K562 (cell line): ENCODE measurements around the gene RNF114. TPM values are rescaled to one million over a fixed set of nuclear protein-coding genes. Genes with fewer than 3 reads are reported as not detected.

Source experiments
- ATAC-seq: fragments of 200-7000 bp; cut with Tn5 transposase; 3 replicates; pipeline ENCODE4 v1.9.1; 2020; ENCODE audit warnings: moderate library complexity
- BruUV-seq: library from RNA; stranded (reverse); fragments of 400-500 nt; replicated peaks from 2 replicates; lab custom pipeline; 2021; lab: Mats Ljungman, UMichigan
- CTCF ChIA-PET: fragments of 300-600 bp; formaldehyde crosslinking; extraction: SDS; loops from one replicate; lab custom pipeline; 2021; ENCODE audit warnings: low intra/inter-chr PET ratio; lab: Yijun Ruan, JAX
- POLR2A ChIA-PET: fragments of 300-600, 350-650 bp; sonication (Branson Sonifier 250); formaldehyde crosslinking; extraction: SDS; loops from one replicate; lab custom pipeline; 2021; ENCODE audit warnings: antibody characterized with exemption, inconsistent platforms; lab: Yijun Ruan, JAX
- DNase-seq, 4 experiments: peaks; one replicate each; pipeline versions ENCODE4 v3.0.0 to v3.0.0-alpha.2; 2011 to 2018; ENCODE audit warnings: low spot score in 3 of 4, mixed read lengths in 3 of 4; ENCODE audit errors: extremely low read depth in 1 of 4
- FAIRE-seq: peaks from 2 replicates; lab custom pipeline; 2011; peaks lifted over from hg19 to GRCh38; lab: Jason Lieb, UNC
- H2AFZ ChIP-seq: 2 replicates; pipeline ENCODE4 v1.6.0; 2011; ENCODE audit warnings: low read depth, low read length, control low read depth, inconsistent platforms
- H3K27ac ChIP-seq: fragments of 200-600 bp; 3 replicates; pipeline ENCODE4 v1.8.0; 2011; ENCODE audit warnings: low read depth, mild to moderate bottlenecking, control low read depth, inconsistent platforms, low read length, moderate library complexity, mixed read lengths; ENCODE audit errors: extremely low read depth
- H3K27me3 ChIP-seq, 2 experiments: fragments of 300-600 bp in 1 of 2; 2 replicates in 1 of 2; 3 replicates in 1 of 2; pipeline versions ENCODE4 v1.6.0 to v1.8.0; 2011; ENCODE audit warnings: inconsistent platforms in 2 of 2, low read length in 2 of 2, mild to moderate bottlenecking in 1 of 2, mixed read lengths in 1 of 2, moderate library complexity in 1 of 2; ENCODE audit not compliant: control insufficient read depth in 2 of 2, insufficient read depth in 2 of 2
- H3K36me3 ChIP-seq: fragments of 300-600 bp; 3 replicates; pipeline ENCODE4 v1.8.0; 2011; ENCODE audit warnings: mild to moderate bottlenecking, low read length, inconsistent platforms; ENCODE audit not compliant: control insufficient read depth, insufficient read depth
- H3K4me1 ChIP-seq, 2 experiments: fragments of 200-600 bp in 1 of 2; replicated peaks in 1 of 2; 2 replicates in 1 of 2; 3 replicates in 1 of 2; pipeline versions ENCODE4 v1.5.1 to v1.8.0; 2011; ENCODE audit warnings: inconsistent platforms in 2 of 2, low read length in 2 of 2, mild to moderate bottlenecking in 1 of 2, mixed read lengths in 1 of 2, moderate library complexity in 1 of 2; ENCODE audit not compliant: control insufficient read depth in 2 of 2, insufficient read depth in 2 of 2
- H3K4me2 ChIP-seq: 2 replicates; pipeline ENCODE4 v1.6.1; 2011; ENCODE audit warnings: low read length, control low read depth, inconsistent platforms, mixed read lengths; ENCODE audit not compliant: insufficient read depth
- H3K4me3 ChIP-seq: fragments of 200-600 bp; sonication (generic), shearing (Covaris generic); 2 replicates; pipeline ENCODE4 v1.5.1; 2016; ENCODE audit warnings: control low read depth, inconsistent platforms
- H3K79me2 ChIP-seq: fragments of 200-600 bp; 3 replicates; pipeline ENCODE4 v1.8.0; 2011; ENCODE audit warnings: low read length, inconsistent platforms; ENCODE audit not compliant: control insufficient read depth, insufficient read depth
- H3K9ac ChIP-seq, 2 experiments: 2 replicates each; pipeline versions ENCODE4 v1.6.0 to v1.6.1; 2011; ENCODE audit warnings: low read depth in 2 of 2, low read length in 2 of 2, control low read depth in 1 of 2, inconsistent platforms in 1 of 2, mild to moderate bottlenecking in 1 of 2, mixed read lengths in 1 of 2; ENCODE audit not compliant: insufficient read depth in 1 of 2
- H3K9me1 ChIP-seq: one replicate; pipeline ENCODE4 v1.6.0; 2011; ENCODE audit warnings: inconsistent platforms, mild to moderate bottlenecking, low read length, moderate library complexity; ENCODE audit not compliant: control insufficient read depth, insufficient read depth
- H3K9me3 ChIP-seq: replicated peaks from 2 replicates; pipeline ENCODE4 v1.5.1; 2011; ENCODE audit warnings: low read depth, low read length, inconsistent platforms; ENCODE audit not compliant: control insufficient read depth, insufficient read depth
- H4K20me1 ChIP-seq: replicated peaks from 2 replicates; pipeline ENCODE4 v1.6.1; 2011; ENCODE audit warnings: low read length, inconsistent platforms, mixed read lengths; ENCODE audit not compliant: control insufficient read depth, insufficient read depth
- CBX3 ChIP-seq, 2 experiments: IDR thresholded peaks; 1 replicate in 1 of 2; 2 replicates in 1 of 2; pipeline ENCODE4 v1.6.1; 2012; ENCODE audit warnings: inconsistent platforms in 2 of 2, low read length in 2 of 2, borderline replicate concordance in 1 of 2, control low read depth in 1 of 2
- EP400 ChIP-seq: fragments of 450-650 bp; IDR thresholded peaks from 2 replicates; pipeline ENCODE4 v1.6.1; 2017; ENCODE audit warnings: antibody characterized with exemption, mild to moderate bottlenecking, moderate library complexity
- NFIX ChIP-seq: fragments of 250-450 bp; sonication (Bioruptor Pico); IDR thresholded peaks from 2 replicates; pipeline ENCODE4 v1.4.0; 2020; ENCODE audit warnings: low read depth, mild to moderate bottlenecking, moderate library complexity
- NKRF ChIP-seq: fragments of 450-650 bp; IDR thresholded peaks from 2 replicates; pipeline ENCODE4 v1.6.1; 2016; ENCODE audit warnings: borderline replicate concordance
- OTX1 ChIP-seq: fragments of 450-650 bp; formaldehyde crosslinking; IDR thresholded peaks from 2 replicates; pipeline ENCODE4 v1.4.0; 2022; ENCODE audit warnings: mild to moderate bottlenecking
- PRDM10 ChIP-seq: fragments of 450-650 bp; IDR thresholded peaks from 2 replicates; pipeline ENCODE4 v1.6.1; 2018; ENCODE audit not compliant: partially characterized antibody
- ZNF140 ChIP-seq: fragments of 250-450 bp; sonication (Bioruptor Pico); IDR thresholded peaks from 2 replicates; pipeline ENCODE4 v1.8.0; 2021; ENCODE audit warnings: moderate library complexity, mild to moderate bottlenecking, inconsistent platforms
- ZNF174 ChIP-seq: fragments of 250-450 bp; sonication (Bioruptor Pico); IDR thresholded peaks from 2 replicates; pipeline ENCODE4 v1.4.0; 2020; ENCODE audit warnings: mild to moderate bottlenecking
- ZNF384 ChIP-seq: IDR thresholded peaks from 2 replicates; pipeline ENCODE4 v1.6.1; 2012; ENCODE audit warnings: low read depth, low read length, improper control_type of control experiment
- WGBS: fragments of 100-300 bp; shearing (Covaris generic); methylation state at CpG from one replicate; pipeline ENCODE4 v1.1.6; 2016; ENCODE audit warnings: low coverage, mixed read lengths; ENCODE audit not compliant: insufficient coverage; ENCODE audit errors: missing lambda C conversion rate; 5-methylcytosine and 5-hydroxymethylcytosine counted together
- in situ Hi-C: fragments of 300-500 bp; cut with MboI; formaldehyde crosslinking; loops from 4 replicates; pipeline ENCODE4 v1.15.0; 2018; ENCODE audit warnings: inconsistent platforms, mixed read lengths
- intact Hi-C: fragments of 100-400 bp; cut with micrococcal nuclease; formaldehyde crosslinking; loops from 2 replicates; pipeline ENCODE4 v1.14.2; 2022
- polyA plus RNA-seq, 8 experiments: library from polyadenylated mRNA; depleted of rRNA in 4 of 8; stranded (reverse) in 5 of 8; unstranded in 3 of 8; fragments of >200 nt; fragmentation: Nextera tagmentation in 2 of 8; fragmentation: Illumina TruSeq in 1 of 8; extraction: Ambion mirVana in 2 of 8; extraction: Trizol in 1 of 8; gene quantifications; 2 replicates each; pipeline versions ENCODE4 v1.2.1 to v1.2.3, GENCODE V29; 2011 to 2014; ENCODE audit warnings: inconsistent platforms in 1 of 8, missing spikeins in 1 of 8
- total RNA-seq, 7 experiments: library from RNA; depleted of rRNA in 6 of 7; stranded (reverse); fragments of >200 nt in 6 of 7; fragmentation: Illumina TruSeq in 2 of 7; extraction: Trizol in 2 of 7; gene quantifications; 2 replicates each; pipeline versions ENCODE4 v1.2.1 to v1.2.3, GENCODE V29; 2011 to 2021; ENCODE audit warnings: low replicate concordance in 1 of 7

The RNF114 gene
- total and polyA plus RNA-seq, 9 of the 15 experiments (the other 6 are each of a cell fraction or from before 2014, with no cell fraction given) = 38.6 to 111 (median 62.6) TPM

GRCh38 chr20:49973981-49974380, 37.8 kb downstream of the RNF114 start:
- ChIA-PET POLR2A (interaction anchor here (0.6 to 1.5 kb wide), 2 partner anchors 8 to 97 kb away, joined by 3 to 4 read pairs; no protein-coding TSS in a partner anchor), CTCF (interaction anchor here (0.7 kb wide), 1 partner anchor 98 kb away, joined by 3 read pairs; no protein-coding TSS in a partner anchor)
- no peaks in the 10 kb centered on the region for H3K9me3 ChIP-seq
- H3K27ac ChIP-seq = no peak overlapping the region
- no peaks in the 10 kb centered on the region for H3K27me3 ChIP-seq
- DNase-seq (no peak), ATAC-seq (no peak), FAIRE-seq (no peak)
- peaks cover 14% of the 10 kb centered on the region in 2 experiments for H3K4me1 ChIP-seq
- no TSS peak for BruUV-seq
- H3K9ac ChIP-seq = no peak overlapping the region
- no peak overlapping the region for H3K4me2 ChIP-seq
- H3K9me1 ChIP-seq = no peaks in the 10 kb centered on the region
- intact Hi-C loops (no loop called here), in situ Hi-C loops (loop anchor here (10.0 kb wide), 1 partner anchor 601 kb away; no protein-coding TSS in a partner anchor)
- TF ChIP-seq CBX3 (IDR thresholded peaks at IDR 0.05; ENCODE audit: borderline replicate concordance in 1 of 2, low read length in 2 of 2) = no peak
- TF ChIP-seq ZNF384 = no peak
- TF ChIP-seq EP400 = no peak
- no peak for TF ChIP-seq ZNF140 (CRISPR knock-in tag)
- no peak for TF ChIP-seq NFIX (CRISPR knock-in tag)
- no peak for TF ChIP-seq OTX1 (CRISPR knock-in tag)
- TF ChIP-seq ZNF174 (CRISPR knock-in tag) = no peak
- TF ChIP-seq NKRF = no peak
- no peak for TF ChIP-seq PRDM10
- 39% methylated on average over 4 of the region's 4 CpGs for WGBS
- no peaks in the 10 kb centered on the region for H3K36me3 ChIP-seq
- no peaks in the 10 kb centered on the region for H4K20me1 ChIP-seq
- H2AFZ ChIP-seq = no peak overlapping the region
- H3K79me2 ChIP-seq = no peaks in the 10 kb centered on the region
- H3K4me3 ChIP-seq = no peak overlapping the region
